Stimulated activated naive CD4-positive, alpha-beta T cell treated with Interleukin-2 at 50 U/mL for 16 hours (primary cell): ENCODE measurements around the gene PPP5C.
A peak's percentile ranks its signal among the peaks of the same experiment; 100 is the strongest.

Experiments used
- DNase-seq: peaks from one replicate; lab custom pipeline; 2025; lab: John Stamatoyannopoulos, UW

Gene PPP5C

DNA sequence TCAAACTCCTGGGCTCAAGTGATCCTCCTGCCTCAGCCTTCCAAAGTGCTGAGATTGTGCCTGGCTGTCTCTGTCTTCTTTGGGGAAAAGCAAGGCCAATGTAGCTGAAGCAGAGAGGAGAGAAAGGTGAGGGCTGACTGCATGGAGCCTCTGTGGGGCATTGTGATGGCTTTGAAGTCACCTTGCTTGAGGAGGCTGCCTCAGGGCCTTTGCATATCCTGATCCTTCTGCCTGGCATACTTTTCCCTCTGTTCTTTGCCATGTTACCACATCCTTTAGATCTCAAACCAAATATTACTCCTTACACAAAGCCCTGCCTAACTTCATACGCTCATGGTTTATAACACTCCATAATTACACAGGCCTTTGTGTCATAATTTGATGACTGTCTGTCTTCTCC lies 9.4 kb upstream of the PPP5C start:
- DNase-seq: no peak

DNA sequence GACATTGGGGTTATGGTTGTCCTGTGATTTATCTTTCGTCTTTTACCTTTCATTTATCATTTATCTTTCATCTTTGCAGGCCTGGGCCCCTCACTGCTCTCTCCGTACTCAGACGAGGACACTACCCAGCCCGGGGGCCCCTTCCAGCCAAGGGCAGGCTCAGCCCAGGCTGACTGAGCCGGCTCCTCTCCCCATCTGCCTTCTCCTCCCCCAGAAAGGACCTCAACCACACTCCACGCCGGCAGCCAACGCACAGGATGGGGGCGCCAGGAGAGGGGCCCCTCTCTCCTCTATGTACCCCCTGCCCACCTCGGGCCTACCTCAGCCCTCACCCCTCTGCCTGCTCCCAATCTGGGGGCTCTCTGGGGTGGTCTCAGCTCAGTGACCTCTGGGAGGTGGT lies 7.4 kb upstream of the PPP5C start:
- no peak for DNase-seq

DNA sequence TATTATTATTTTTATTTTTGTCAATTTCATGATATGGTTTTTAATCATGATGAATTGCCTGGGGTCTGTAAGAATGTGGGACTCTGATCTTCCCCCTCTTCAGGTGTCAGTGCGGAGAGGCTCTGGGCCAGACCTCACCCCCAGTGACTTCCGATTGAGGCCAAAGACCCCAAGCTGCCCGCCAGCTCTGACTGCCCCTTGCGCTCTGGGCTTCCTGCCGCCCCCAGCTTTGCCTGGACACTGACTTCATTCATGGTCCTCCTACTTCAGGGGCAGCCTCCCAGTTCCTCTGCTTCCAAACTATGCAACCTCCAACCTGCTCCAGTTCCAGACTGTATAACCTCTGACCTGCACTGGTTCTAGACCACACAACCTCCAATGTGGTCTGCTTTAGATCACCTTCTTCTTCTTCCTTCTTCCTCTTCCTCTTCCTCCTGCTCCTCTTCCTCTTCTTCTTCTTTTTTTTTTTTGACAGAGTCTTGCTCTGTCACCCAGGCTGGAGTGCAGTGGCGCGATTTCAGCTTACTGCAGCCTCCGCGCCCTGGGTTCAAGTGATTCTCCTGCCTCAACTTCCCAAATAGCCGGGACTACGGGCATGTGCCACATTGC lies 6.7 kb upstream of the PPP5C start:
- DNase-seq: no peak

DNA sequence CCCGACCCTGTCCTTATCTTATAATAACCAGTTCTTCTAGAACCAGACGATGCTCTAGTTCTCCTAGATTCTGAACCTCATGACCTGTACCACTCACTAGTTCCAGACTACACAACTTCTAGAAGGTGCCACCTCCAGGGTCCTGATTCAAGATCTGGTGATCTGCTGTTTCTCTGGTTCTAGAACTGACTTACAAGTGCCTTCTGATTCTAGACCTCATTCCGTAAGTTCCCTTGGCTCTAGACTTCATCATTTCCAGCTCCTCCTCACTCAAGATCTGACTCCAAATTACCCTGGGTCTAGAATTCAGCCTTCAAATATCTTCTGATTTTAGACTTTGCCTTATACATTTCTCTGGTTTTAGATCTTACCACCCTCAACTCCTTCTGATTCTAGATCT lies 5.0 kb upstream of the PPP5C start:
- no peak for DNase-seq

DNA sequence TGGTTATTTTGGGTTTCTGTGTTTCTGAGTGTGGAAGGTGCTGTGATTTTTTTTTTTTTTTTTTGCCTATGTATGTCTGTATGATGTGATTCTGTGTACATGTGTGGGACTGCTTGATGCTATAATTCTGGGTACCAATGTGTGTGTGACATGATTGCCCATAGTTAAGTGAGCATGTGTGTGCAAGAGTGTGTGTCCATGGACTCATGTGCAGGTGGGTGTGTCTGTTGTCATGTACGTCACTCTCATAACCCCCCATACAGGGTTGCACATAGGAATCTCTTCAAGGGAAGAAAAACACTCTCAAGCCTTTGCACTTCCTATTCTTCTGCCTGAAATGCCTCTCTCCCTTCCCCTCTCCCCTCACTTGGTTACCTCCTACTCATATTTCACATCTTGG lies 2.5 kb upstream of the PPP5C start:
- no peak for DNase-seq

DNA sequence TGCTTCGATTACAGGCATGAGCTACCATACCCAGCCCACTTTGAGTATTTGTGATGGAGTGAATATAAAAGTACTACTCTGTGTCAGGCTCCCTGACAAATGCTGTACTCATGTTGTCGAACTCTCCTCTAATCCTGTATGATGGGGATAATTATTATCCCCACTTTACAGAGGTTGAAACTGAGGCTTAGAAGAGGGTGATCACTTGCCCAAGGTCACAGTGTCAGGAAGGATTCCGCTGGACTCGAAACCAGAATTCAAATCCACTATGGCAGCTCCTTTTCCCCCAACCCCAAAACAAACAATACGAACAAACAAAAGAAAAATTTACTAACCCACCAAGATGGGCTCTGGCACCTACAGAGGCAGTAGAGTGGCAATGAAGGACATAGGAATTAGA lies 1.7 kb upstream of the PPP5C start:
- DNase-seq: no peak

DNA sequence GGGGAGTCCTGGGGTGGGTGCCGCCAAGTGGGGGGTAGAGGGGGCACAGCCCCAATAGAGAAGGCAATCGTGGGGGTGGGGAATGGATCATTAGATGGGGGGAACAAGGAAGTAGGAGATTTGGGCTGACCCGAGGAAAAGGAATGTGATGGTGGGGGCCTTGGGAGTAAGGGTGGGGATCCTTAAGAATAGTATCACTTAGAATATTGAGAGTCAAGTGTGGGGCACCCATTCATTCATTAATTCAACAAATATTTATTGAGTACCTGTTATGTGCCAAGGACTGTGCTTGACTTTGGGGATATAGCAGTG lies 641 bp downstream of the PPP5C start:
- DNase-seq: no peak

DNA sequence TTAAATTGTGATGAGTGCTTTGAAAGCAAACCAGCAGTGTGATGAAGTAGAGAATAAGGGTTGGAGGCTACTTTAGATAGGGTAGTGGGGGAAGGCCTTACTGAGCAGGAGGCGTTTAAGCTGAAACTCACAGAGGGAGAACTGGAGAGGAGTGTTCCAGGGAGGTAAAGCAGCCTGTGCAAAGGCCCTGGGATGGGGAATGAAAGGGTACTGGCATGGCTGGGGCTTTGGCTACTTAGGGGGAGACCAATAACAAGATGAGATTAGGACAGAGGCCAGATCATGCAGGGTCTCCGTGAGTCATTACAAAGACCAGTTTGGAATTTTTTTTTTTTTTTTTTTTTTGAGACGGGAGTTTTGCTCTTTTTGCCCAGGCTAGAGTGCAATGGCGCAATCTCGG lies 1.1 kb downstream of the PPP5C start:
- no peak for DNase-seq

DNA sequence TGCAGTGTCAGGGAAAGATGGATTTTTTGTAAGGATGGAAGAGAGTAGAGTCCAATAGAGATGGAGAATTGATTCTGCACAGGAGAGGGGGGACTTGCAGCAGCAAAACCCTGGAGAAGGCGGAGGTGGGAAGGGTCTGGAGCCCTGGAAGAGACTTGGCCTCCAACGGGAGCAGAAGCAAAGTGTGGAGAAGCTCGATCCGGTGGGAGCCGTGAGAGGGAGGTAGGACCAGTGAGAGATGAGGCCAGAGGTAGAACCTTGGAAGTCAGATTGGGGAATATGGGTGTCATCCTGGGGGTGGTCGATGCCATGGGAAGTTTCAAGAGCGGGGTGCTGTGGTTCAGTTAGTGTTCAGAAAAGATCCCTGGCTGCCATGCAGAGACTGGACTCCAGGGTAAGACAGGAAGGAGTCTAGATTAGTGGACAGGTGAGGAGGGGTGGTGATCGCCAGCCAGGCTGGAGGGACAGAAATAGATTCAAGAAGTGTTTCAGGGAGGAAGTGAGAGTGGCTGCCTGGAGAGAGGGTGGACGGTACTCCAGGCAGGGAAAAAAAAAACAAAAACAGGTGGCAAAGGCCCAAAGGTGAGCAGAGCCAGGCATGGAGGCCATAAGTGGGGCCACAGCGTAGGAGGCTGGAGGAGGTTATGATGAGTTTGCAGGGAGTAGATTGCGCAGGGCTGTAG lies 2.6 kb downstream of the PPP5C start:
- DNase-seq: no peak

DNA sequence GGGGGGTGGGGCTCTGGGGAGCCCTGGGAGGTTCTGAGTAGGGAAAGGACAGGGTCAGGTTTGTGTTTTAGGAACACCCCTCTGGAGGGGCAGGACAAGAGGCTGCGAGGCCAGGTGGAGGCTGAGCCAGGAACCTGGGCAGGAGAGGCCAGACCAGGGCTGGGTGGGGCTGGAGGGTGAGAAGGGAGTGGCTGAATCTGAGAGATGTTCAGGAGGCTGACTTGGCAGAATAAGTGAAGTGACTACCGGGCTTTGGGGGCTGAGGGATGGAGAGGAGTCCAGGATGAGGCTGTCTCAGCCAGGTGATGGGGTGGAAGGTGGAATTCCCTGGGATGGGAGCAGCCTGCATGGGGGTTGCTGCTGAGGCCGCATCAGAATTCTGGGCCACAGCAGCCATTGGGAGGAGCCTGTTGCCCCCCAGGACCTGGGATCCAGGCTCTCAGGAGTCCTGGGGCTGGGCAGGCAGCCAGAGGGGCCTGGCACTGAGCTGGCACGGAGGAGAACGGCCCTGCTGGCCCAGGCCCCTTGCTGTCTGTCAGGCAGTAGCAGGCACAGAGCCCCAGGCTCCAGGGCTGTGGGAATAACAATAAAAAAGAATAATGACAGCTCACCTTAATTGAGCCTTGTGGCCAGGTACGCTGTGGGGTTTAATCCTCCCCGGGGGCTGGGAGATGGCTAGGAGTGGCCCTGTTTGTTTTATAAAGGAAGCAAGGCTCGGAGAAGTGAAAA lies 3.3 kb downstream of the PPP5C start:
- no peak for DNase-seq

DNA sequence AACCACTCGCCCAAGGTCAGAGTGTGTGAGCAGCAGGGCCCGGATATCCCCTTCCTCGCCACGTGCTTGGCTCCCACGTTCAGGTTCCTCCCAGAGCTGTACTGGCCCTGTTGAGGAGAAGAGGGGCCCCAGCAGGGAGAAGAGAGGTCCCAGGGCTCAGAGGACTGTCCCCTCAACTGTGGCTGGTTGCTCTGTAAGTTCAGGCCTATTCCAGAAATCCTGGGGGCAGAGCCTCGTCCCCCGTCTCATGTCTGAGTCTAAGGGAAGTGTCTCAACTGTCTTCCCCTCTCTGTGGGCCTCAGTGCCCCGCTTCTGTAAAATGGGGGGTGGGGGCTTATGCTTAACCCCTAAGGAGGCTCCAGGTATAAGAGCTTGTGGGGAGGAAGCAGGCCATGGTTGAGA lies 3.9 kb downstream of the PPP5C start:
- DNase-seq: peak; percentile 28

DNA sequence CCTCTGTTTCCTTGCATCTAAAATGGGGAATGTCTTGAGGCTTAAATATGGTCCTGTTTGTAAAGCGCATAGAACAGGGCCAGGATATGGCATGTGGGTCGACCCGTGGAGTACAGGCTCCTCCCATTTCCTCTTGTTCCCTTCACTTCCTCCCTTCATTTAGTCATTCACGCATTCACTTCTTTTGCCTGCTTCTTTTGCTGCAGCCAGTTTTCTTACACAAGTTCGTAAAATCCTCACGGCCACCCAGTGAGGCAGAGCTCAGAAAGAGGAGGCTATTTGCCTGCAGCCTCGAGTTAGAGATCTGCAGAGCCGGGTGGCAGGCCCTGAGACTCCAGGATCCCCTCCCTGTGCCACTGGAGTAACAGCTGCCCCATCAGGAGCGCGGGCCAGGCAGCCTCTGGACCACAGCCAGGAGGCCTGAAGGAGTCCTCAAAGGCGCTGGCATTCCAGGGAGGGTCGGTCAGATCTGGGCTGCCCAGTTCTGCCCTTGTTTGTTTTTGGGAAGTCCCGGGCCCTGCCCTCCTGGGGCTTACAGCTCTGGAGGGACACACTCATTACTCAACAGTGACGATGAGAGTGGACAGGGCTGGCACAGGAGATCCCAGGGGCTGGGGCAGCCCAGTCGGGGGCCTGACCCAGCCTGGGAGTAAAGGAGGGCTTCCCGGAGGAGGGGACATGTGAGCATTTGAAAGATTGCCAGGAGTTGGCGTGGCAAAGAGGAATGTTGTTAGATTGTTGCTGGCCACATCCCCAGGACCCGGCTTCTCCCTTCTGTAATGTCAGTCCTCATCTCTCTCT lies 4.6 kb downstream of the PPP5C start:
- no peak for DNase-seq

DNA sequence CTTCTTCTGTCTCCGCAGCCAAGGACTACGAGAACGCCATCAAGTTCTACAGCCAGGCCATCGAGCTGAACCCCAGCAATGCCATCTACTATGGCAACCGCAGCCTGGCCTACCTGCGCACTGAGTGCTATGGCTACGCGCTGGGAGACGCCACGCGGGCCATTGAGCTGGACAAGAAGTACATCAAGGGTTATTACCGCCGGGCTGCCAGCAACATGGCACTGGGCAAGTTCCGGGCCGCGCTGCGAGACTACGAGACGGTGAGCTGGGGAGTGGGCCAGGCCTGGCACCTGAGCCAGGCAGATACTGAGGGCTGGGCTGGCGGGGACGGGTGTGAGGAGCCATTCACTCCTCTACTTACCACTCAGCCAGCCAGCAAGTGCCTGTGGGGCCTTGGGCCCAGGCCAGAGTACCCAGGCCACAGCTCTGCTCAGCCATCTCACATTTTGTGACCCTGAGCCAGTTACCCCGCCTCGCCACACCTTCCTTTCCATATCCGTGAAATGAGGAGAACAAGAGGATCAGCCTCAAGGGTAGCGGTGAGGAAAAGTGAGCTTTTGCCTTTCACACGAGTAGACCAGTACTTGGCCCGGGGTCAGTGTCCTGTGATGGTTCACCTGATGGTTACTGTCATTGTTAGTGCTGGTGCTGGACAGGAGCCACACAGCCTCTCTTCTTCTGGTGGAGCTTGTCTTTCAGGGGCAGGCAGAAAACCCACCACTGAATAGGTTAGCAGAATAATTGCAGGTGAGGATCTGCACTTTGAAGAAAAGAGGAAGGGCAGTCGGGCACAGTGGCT lies 7.0 kb downstream of the PPP5C start:
- no peak for DNase-seq

DNA sequence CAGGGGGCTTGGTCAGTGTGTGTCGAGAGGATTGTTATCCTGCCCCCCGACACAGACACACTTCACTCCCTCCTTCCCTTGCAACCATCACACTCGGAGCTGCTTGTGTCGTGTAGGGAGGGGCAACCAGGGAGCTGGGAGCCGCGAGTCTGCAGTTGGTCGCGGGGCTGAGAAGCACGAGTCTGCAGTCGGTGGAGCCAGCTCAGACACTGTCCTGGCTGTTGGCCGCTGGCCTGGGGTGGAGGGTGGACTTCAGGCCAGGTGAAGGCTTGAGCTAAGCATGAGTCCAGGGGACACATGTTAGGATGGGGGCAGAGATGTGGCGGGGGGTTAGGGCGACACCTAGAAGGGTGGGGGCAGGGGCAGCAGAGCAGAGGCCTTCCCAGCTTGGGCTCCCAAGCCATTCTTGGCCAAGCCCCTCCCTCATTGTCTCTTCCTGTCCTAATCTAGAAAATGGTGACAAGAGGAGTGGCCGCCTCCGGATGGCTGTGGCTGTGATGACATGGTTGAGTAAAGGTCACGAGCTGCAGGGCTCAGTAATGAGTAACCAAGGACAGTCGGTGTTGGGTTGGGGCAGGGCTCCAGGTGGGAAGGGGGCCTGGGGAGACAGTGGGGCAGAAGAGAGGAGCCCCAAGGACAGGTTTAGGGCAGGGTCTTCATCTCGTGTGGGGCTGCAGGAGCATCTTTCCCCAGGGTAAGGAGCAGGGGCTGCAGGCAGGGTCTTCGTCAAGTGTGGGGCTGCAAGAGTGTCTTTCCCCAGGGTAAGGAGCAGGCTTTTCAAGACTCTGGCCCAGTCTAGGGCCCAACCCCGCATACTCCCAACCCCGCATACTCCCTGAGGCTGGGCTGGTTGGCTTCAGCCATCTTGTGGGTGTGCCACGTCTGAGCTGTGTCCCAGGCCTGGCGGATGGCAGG lies 8.6 kb downstream of the PPP5C start:
- DNase-seq: no peak

DNA sequence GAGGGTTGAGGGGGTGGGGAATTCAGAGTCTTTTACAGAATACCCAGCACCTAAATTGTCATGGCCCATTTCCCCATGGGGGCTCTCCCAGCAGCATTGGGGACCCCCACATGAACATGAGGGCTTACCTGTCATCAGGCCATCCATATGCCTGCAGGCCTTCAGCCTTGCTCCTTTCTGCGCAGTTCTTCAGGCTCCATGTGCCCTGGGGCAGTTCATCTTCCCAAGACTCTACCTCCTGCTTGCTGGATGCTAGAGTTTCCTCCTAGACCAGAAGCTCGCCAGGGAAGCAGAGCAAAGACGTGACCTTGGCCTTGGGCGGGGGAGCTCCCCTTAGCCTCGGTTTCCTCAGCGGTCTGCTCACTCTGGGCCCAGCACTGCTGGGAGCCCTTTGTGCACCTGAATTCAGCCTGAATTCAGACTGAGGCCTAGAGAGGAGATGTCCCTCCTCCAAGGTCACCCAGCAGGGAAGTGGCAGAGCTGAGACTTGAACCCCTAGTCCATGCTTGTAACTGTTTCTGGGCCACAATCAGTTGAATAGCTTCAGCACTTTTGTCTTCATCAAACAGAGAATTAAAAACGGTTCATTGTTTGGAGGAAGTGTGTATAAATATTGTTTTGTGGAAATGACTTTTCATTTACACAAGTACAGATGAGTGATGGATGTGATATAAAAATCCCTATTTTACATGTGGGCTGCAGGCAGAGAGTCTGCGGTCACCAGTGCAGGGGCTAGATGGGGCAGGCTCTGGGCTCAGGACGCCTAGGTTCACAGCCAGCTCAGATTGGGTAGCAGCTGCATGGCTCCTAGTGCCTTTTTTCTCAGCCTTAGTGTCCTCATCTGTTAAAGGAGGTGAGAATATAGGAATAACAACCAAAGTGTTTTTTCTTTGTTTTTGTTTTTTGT lies 9.5 kb downstream of the PPP5C start:
- no peak for DNase-seq

DNA sequence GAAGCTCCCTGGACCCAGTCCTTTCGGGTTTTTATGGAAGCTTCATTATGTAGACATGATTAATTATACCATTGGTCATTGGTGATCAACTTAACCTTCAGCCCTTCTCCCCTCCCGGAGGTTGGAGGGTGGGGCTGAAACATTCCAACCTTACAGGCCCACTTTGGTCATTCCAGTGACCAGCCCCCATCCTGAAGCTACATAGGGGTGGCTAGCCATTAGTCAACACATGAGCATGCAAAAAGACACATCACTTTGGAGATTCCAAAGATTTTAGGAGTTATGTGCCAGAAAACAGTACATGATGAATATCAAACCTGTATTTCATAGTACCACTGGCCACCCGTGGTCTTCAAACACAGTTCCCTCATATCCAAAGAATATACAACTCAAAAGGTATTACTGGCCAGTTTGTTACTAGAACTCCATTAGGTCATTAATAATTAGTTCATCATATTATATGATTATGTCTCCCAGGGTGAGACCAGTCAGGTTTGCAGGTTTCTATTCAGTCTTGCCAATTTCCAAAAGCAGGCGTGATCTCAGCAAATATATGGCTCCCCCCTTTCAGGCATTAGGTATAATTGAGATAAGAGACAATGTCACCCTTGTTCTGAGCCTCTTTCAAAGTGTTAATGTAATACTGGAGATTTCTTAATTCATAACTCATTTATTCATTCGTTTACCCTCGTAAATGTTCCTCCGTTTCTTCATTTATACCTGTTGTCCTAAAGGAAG lies 11.1 kb downstream of the PPP5C start:
- no peak for DNase-seq

DNA sequence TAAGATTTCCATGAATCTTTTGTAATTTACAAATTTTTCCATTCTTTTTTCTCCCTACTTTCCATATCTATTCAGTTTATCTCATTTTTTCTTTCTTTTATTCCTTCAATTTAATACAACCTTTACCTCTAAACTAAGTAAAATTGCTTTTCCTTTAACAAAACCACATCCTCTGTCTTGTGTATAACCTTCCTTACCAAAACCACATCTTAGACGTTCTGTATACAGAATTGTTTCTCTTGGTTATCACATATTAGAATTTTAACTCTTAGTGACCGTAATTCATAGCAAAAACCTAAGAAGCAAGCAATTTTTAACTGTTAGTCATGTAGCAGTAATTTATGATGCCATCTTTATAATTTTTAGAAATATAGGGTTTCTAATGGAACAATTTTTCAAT lies 15.0 kb downstream of the PPP5C start:
- no peak for DNase-seq

DNA sequence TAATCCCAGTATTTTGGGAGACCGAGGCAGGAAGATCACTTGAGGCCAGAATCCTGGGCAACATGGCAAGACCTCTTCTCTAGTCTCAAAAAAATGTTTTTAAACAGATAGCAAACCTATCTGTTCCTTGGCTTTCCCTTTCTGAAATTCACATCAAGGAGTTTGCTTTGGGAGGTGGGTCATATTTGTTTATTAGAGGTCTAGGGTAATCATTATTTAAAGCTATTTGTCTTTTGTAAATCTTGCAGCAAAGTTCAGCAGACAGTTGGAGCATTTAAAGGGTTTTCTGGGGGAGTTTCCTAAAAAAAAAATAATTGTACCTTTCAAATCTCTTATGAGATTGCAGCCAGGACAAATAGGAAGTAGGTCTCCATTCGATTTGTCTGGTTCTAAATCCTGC lies 17.5 kb downstream of the PPP5C start:
- no peak for DNase-seq

DNA sequence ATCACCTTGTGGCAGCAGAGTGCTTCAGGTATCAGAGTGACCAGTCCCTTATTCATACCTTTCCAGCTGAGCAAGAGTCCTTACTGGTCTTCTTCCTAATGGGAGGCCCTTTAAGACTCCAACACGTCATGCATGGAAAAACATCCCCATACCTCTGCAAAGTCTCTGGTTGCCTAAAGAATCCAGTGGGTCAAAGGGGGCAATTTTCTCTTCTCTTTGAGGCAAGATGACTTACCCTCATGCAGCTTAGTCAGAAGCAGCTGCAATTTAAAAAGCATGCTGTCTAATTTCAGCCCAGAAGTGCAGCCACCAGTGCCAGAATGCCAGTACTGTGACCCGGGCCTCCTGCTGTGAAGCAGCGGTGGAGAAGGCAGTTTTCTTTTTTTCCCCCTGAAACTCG lies 18.7 kb downstream of the PPP5C start:
- no peak for DNase-seq
